Measurements from ENCODE around the gene CD3D. TPM values are rescaled to one million over a fixed set of nuclear protein-coding genes. Genes with fewer than 3 reads are reported as not detected.

Gene CD3D
- polyA plus RNA-seq, 1 donor from 2014 or later = not detected

DNA sequence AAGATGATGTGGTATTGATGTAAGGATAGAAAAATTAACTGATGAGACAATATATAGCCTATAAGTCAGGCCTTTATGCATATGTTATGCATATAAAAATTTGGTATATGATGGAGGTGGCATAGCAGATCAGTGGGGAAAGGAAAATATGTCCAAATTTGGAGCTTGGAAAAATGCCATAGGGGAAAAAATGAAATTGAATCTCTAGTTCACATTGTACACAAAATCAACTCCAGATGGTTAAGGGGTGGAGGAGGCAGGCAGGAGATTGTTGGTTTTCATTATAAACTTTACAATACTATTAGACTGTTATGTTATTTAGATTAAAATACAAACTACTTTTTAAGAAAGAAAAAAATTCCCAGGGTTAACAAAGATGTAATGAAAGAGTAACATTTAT, 53.1 kb downstream of the CD3D start:
- no peaks in the 10 kb centered on the region for H3K27me3 ChIP-seq (ENCODE audit: insufficient read depth, low read depth, low read length)
- no peak overlapping the region for H2AFZ ChIP-seq (ENCODE audit: low read depth, low read length)
- H3K4me2 ChIP-seq (ENCODE audit: low read length) = no peak overlapping the region
- H3K36me3 ChIP-seq (ENCODE audit: insufficient read depth, low read length) = no peaks in the 10 kb centered on the region
- H4K20me1 ChIP-seq (ENCODE audit: insufficient read depth) = no peaks in the 10 kb centered on the region
- no peak overlapping the region for H3K27ac ChIP-seq (ENCODE audit: low read length)
- H3F3A ChIP-seq (ENCODE audit: insufficient read depth, low read length, poor library complexity, severe bottlenecking) = no peaks in the 10 kb centered on the region
- H3K4me3 ChIP-seq (ENCODE audit: low read length) = no peak overlapping the region
- no peaks in the 10 kb centered on the region for H3K9me3 ChIP-seq (ENCODE audit: low read length)
- no peaks in the 10 kb centered on the region for H3K79me2 ChIP-seq (replicated peaks; ENCODE audit: insufficient read depth, low read length)
- no peaks in the 10 kb centered on the region for H3K9me2 ChIP-seq (ENCODE audit: insufficient read depth, low read length)
- TF ChIP-seq TAF1 (IDR thresholded peaks at IDR 0.05; ENCODE audit: low read depth) = no peak
- no peak overlapping the region for H3K9ac ChIP-seq (ENCODE audit: low read length)

Small RNA genes lying within 50 kb of the gene (small RNA-seq; reads per million reads assigned to genes)
- gene AP001582.1 = 0 reads per million in 3 experiments

Other genes starting within 250 kb of the CD3D start
- gene SCN4B, start 189.9 kb downstream of the CD3D start, polyA plus RNA-seq = 0.61 and 0.92 TPM in 2 replicates
- 1.0 and 1.1 TPM in 2 replicates for gene SCN2B, start 166.1 kb downstream of the CD3D start, polyA plus RNA-seq
- gene JAML, start 117.7 kb downstream of the CD3D start, polyA plus RNA-seq = 0.28 TPM in 1 of 2 replicates, not detected in the other
- gene MPZL3, start 90.3 kb downstream of the CD3D start, polyA plus RNA-seq = 3.6 and 5.4 TPM in 2 replicates
- gene MPZL2, start 78.4 kb downstream of the CD3D start, polyA plus RNA-seq = not detected in 2 replicates
- not detected in 2 replicates for gene CD3E, start 38.0 kb downstream of the CD3D start, polyA plus RNA-seq
- gene CD3G, start 1.6 kb upstream of the CD3D start, polyA plus RNA-seq = not detected in 2 replicates
- gene UBE4A, start 16.9 kb upstream of the CD3D start, polyA plus RNA-seq = 33.0 and 36.9 TPM in 2 replicates
- gene ATP5MG, start 58.9 kb upstream of the CD3D start, polyA plus RNA-seq = 107 and 153 TPM in 2 replicates
- 16.7 and 24.2 TPM in 2 replicates for gene KMT2A, start 93.8 kb upstream of the CD3D start, polyA plus RNA-seq
- 1.3 and 4.3 TPM in 2 replicates for gene TTC36, start 184.8 kb upstream of the CD3D start, polyA plus RNA-seq
- 139 and 154 TPM in 2 replicates for gene TMEM25, start 188.5 kb upstream of the CD3D start, polyA plus RNA-seq
- 70.3 and 75.5 TPM in 2 replicates for gene IFT46, start 223.2 kb upstream of the CD3D start, polyA plus RNA-seq
- gene ARCN1, start 229.7 kb upstream of the CD3D start, polyA plus RNA-seq = 67.2 and 68.4 TPM in 2 replicates